CD8-positive, alpha-beta memory T cell (primary cell): ENCODE results near the gene SSR2. TPM values are rescaled to one million over a fixed set of nuclear protein-coding genes. Genes with fewer than 3 reads are reported as not detected.
"Not testable (repeated sequence)": the region's sequence is repeated elsewhere in the genome, so short reads cannot be mapped to it uniquely, and the experiment has no call there.

Experiments
- CTCF ChIA-PET: fragments of 350-600 bp; sonication (Branson Sonifier 250); formaldehyde crosslinking; loops from one replicate; lab custom pipeline; 2021; ENCODE audit warnings: antibody characterized with exemption; lab: Charles Lee
- POLR2A ChIA-PET: fragments of 350-600 bp; sonication (Branson Sonifier 250); formaldehyde crosslinking; loops from one replicate; lab custom pipeline; 2021; ENCODE audit warnings: antibody characterized with exemption; lab: Charles Lee
- DNase-seq, 5 donors: peaks; one replicate each; pipeline versions ENCODE4 v3.0.0 to v3.0.0-alpha.2; 2020 to 2022; ENCODE audit warnings: mixed read lengths in 1 of 5
- H3K27ac ChIP-seq: one replicate; pipeline ENCODE4 v1.7.0; 2013; ENCODE audit warnings: low read depth, mild to moderate bottlenecking, low read length, moderate library complexity
- H3K27me3 ChIP-seq: 2 replicates; pipeline ENCODE4 v1.7.0; 2013; ENCODE audit warnings: low read length, mild to moderate bottlenecking; ENCODE audit not compliant: insufficient read depth, poor library complexity, severe bottlenecking
- H3K36me3 ChIP-seq: 2 replicates; pipeline ENCODE4 v1.7.0; 2013; ENCODE audit warnings: mild to moderate bottlenecking, low read length, moderate library complexity; ENCODE audit not compliant: insufficient read depth
- H3K4me1 ChIP-seq: 2 replicates; pipeline ENCODE4 v1.7.0; 2013; ENCODE audit warnings: mild to moderate bottlenecking, low read length, moderate library complexity; ENCODE audit not compliant: insufficient read depth
- H3K4me3 ChIP-seq: 2 replicates; pipeline ENCODE4 v1.7.0; 2013; ENCODE audit warnings: mild to moderate bottlenecking, low read length
- H3K9me3 ChIP-seq: 2 replicates; pipeline ENCODE4 v1.7.0; 2013; ENCODE audit warnings: mild to moderate bottlenecking, low read length
- H3K27ac Mint-ChIP-seq, 8 donors: one replicate each; pipeline ENCODE4 v1.8.0; 2020 to 2021; ENCODE audit warnings: mixed read lengths in 8 of 8, mild to moderate bottlenecking in 6 of 8, inconsistent platforms in 3 of 8, moderate library complexity in 3 of 8
- H3K27me3 Mint-ChIP-seq, 2 donors: one replicate each; pipeline ENCODE4 v1.8.0; 2020 to 2021; ENCODE audit warnings: mixed read lengths in 2 of 2, mild to moderate bottlenecking in 1 of 2, moderate library complexity in 1 of 2
- H3K36me3 Mint-ChIP-seq, 3 donors: one replicate each; pipeline ENCODE4 v1.8.0; 2020 to 2021; ENCODE audit warnings: mixed read lengths in 3 of 3, inconsistent platforms in 1 of 3, mild to moderate bottlenecking in 1 of 3
- H3K4me1 Mint-ChIP-seq, 3 donors: one replicate each; pipeline ENCODE4 v1.8.0; 2020 to 2021; ENCODE audit warnings: mixed read lengths in 3 of 3, inconsistent platforms in 1 of 3, mild to moderate bottlenecking in 1 of 3
- H3K4me3 Mint-ChIP-seq, 7 donors: one replicate each; pipeline ENCODE4 v1.8.0; 2020 to 2021; ENCODE audit warnings: mixed read lengths in 7 of 7, mild to moderate bottlenecking in 6 of 7, moderate library complexity in 4 of 7, inconsistent platforms in 2 of 7
- H3K9me3 Mint-ChIP-seq, 5 donors: one replicate each; pipeline ENCODE4 v1.8.0; 2020 to 2022; ENCODE audit warnings: mixed read lengths in 5 of 5, mild to moderate bottlenecking in 3 of 5, moderate library complexity in 2 of 5, inconsistent platforms in 1 of 5
- polyA plus RNA-seq: library from polyadenylated mRNA; unstranded; fragments of 300-500 nt; fragmentation: Illumina TruSeq; gene quantifications from one replicate; pipeline ENCODE4 v1.2.3, GENCODE V29; 2021
- total RNA-seq, 2 experiments: library from RNA; stranded (reverse); gene quantifications; one replicate each; pipeline ENCODE4 v1.2.3, GENCODE V29; 2021

Gene SSR2
- total and polyA plus RNA-seq, 3 experiments from 2014 or later: 187 to 380 (median 190) TPM

DNA sequence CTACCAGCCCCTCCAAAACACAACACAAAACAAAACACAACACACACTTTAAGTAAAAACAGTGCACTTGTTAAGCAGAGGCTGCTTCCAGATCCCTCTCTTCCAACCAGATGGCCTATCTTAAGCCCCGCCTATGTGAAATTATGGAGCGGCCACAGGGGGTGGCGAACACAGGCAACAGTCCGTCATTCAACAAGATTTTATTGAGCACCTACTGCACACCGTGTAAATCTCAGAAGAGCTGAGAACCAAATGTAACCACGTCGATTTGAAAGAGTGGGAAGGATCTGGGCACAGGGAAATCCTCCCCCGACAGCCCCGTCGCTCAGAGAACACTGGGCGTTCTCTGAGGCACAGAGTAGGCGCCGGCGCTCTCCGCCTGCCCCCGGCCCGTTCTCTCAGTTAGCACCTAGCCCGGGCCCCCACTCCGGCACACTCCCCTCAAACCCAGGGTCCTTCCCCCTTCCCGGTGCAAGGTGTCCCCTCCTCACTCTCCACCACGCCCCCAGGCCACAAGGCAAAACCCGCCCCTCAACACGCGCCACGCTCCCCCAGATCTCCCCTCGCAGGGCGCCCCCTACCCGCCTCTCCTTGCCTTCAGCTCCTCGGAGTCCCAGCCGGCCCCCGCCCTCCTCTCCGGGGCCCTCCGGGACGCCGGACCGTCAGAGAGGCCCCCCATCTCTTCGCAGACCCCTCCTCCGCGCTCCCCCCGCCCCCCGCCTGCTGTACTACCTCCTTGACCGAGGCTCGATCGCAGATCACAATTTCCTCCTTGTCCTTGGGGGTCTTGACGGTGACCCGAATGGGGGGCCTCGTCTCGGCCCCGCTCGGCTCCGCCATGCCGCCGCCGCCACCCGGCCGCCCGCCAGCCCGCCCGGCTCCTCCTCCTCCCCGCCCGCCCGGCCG, 32.4 kb upstream of the SSR2 start:
- H3K27me3 Mint-ChIP-seq: no peaks in the 10 kb centered on the region
- peak overlapping the region; percentile 85 to 99 (median 94) for H3K4me3 Mint-ChIP-seq
- no peaks in the 10 kb centered on the region for H3K36me3 ChIP-seq
- peak overlapping the region; percentile 65 to 98 (median 93) for H3K27ac Mint-ChIP-seq
- peaks cover 29 to 49% (median 35%) of the 10 kb centered on the region in 3 donors for H3K4me1 Mint-ChIP-seq
- peaks cover 0 to 57% (median 4%) of the 10 kb centered on the region in 3 donors for H3K36me3 Mint-ChIP-seq
- peak overlapping the region; percentile 52 for H3K27ac ChIP-seq
- DNase-seq: peak; percentile 55 to 81 (median 69)
- no peaks in the 10 kb centered on the region for H3K9me3 ChIP-seq
- no peaks in the 10 kb centered on the region for H3K27me3 ChIP-seq
- CTCF ChIA-PET: interaction anchor here (1.3 to 1.6 kb wide), 2 partner anchors 23 to 118 kb away, joined by 3 to 4 read pairs; partner anchors contain the start of gene KHDC4
- peaks cover 16% of the 10 kb centered on the region for H3K4me1 ChIP-seq
- no peaks in the 10 kb centered on the region for H3K9me3 Mint-ChIP-seq
- POLR2A ChIA-PET: interaction anchor here (0.6 kb wide), 3 partner anchors 171 to 447 kb away, joined by 3 to 4 read pairs (median 3); no protein-coding TSS in a partner anchor
- peak overlapping the region; percentile 52 for H3K4me3 ChIP-seq

DNA sequence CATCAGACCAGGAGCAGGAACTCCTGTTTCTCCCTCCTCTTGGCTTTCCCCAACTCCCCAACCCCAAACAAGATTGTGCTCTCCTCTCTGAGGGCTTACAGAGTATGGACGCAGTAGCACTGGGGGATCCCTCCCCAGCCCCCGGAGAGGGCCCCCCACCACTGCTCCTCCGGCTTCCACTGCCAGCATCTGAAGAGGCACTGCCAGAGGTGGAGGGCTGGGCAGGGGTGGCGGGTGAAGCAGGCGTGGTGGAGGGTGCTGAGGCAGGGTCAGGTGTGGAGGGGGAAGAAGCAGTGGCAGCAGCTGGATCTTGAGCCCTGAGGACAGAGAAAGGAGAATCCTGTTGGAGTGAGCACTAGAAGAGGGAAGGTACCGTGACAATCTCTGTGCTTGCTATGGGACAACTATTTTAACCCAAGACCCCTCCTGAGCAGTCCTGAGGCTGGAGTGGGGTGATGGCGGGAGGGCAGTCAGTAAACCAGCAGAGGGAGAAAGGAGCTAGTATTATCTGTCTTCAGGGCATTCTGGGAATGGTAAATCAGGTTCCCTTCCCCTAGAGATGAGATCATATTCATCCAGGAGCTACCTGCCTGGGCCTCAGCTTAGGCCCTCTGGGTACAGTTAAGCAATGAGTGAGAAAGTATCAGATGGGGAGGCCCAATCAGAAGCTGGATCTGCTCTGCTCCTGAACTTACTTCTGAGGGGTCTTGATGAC, 30.4 kb upstream of the SSR2 start:
- Histone ChIP-seq H3K4me1 (peaks cover 16% of the 10 kb centered on the region), H3K27ac (no peak overlapping the region), H3K4me3 (no peak overlapping the region), H3K9me3 (no peaks in the 10 kb centered on the region), H3K27me3 (no peaks in the 10 kb centered on the region), H3K36me3 (no peaks in the 10 kb centered on the region)
- Mint-ChIP-seq H3K36me3 (peaks cover 0 to 48% (median 5%) of the 10 kb centered on the region in 3 donors), H3K9me3 (no peaks in the 10 kb centered on the region), H3K27me3 (no peaks in the 10 kb centered on the region), H3K27ac (peak overlapping the region in 1 of 8 donors; percentile 72), H3K4me1 (peaks cover 25 to 41% (median 30%) of the 10 kb centered on the region in 3 donors), H3K4me3 (peak overlapping the region in 3 of 7 donors; percentile 45 to 60 (median 59))
- DNase-seq: no peak
- CTCF ChIA-PET: no interaction called here
- POLR2A ChIA-PET: no interaction called here

DNA sequence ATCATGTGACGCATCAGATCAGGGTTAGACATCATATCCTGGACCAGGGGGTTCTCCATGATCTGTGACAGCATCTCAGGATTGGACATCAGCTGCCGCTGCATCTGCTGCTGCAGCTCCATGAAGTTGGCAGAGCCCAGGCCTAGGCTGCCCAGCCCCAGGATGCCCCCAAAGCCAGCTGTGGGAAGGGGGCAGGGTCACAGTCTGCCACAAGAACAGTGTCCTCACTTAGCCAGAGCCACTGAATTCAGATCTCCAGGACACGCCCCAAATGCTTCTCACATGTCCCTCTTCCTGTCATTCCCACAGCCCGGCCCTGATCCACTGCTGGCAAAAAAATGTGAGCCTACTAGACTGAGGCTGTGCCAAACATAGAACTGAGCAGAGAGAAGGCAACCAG, 29.6 kb upstream of the SSR2 start:
- Mint-ChIP-seq H3K36me3 (peaks cover 0 to 48% (median 5%) of the 10 kb centered on the region in 3 donors), H3K9me3 (no peaks in the 10 kb centered on the region), H3K27me3 (no peaks in the 10 kb centered on the region), H3K4me3 (peak overlapping the region in 1 of 7 donors; percentile 45), H3K4me1 (peaks cover 22 to 35% (median 27%) of the 10 kb centered on the region in 3 donors), H3K27ac (peak overlapping the region in 1 of 8 donors; percentile 32)
- ChIA-PET POLR2A (no interaction called here), CTCF (no interaction called here)
- no peaks in the 10 kb centered on the region for H3K27me3 ChIP-seq
- H3K9me3 ChIP-seq: no peaks in the 10 kb centered on the region
- H3K4me1 ChIP-seq: peaks cover 13% of the 10 kb centered on the region
- H3K36me3 ChIP-seq: no peaks in the 10 kb centered on the region
- DNase-seq: no peak
- no peak overlapping the region for H3K27ac ChIP-seq
- H3K4me3 ChIP-seq: no peak overlapping the region

DNA sequence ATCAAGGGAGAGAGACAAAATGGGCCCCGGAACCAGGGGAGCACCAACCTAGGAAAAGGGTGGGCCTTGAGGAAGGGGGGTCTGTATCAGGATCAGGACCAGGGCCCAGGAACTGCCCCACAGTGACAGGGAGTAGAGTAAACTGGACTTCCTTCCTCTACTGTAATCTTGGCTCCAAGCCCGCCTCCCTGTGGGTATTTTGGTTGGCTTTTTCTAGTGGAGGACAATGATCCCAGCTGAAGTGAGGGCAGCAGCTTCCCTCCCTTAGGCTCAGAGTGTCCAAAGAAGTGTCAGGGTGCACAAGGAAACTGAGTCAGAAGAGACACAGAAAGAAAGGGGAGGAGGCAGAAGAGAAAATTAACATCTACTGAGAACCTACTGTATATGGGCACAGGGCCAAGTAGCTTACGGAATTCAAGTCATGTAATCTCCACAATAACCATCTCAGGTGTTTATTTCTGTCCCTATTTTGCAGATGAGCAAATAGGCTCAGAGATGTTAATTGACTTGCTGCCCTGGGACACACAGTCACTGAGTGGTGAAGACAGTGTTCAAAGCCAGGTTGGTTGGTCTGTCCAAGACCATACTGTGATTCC, 28.0 kb upstream of the SSR2 start:
- POLR2A ChIA-PET: interaction anchor here (0.6 kb wide), 1 partner anchor 114 kb away, joined by 3 read pairs; no protein-coding TSS in a partner anchor
- Histone ChIP-seq H3K36me3 (peaks cover 12% of the 10 kb centered on the region), H3K4me1 (peaks cover 12% of the 10 kb centered on the region), H3K9me3 (no peaks in the 10 kb centered on the region), H3K4me3 (no peak overlapping the region), H3K27ac (no peak overlapping the region), H3K27me3 (no peaks in the 10 kb centered on the region)
- H3K27ac Mint-ChIP-seq: peak overlapping the region in 2 of 8 donors; percentile 17 to 38
- peaks cover 0 to 52% (median 7%) of the 10 kb centered on the region in 3 donors for H3K36me3 Mint-ChIP-seq
- H3K9me3 Mint-ChIP-seq: no peaks in the 10 kb centered on the region
- no peaks in the 10 kb centered on the region for H3K27me3 Mint-ChIP-seq
- peaks cover 26 to 30% (median 30%) of the 10 kb centered on the region in 3 donors for H3K4me1 Mint-ChIP-seq
- DNase-seq: no peak
- H3K4me3 Mint-ChIP-seq: no peak overlapping the region
- CTCF ChIA-PET: interaction anchor here (0.9 to 1.3 kb wide), 2 partner anchors 17 to 18 kb away, joined by 3 read pairs; no protein-coding TSS in a partner anchor

DNA sequence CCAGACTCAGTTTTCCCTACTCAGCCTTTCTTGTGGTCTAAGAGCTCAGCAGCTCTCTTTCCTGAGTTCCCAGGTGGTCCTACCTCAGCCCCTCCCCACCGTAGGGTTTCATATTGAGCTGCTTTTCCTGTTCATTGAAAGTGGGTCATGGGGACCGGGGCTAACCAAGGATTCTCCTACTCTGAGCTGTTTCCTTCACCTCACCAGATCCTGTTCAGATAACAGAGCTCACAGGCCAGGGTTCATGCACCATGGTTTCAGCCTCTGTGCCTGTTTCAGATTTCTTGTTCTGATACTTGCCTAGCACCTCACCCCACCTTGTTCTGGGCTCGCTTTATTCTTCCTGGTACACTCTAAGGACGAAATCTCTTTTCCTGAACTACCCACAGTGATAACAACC, 24.3 kb upstream of the SSR2 start:
- Mint-ChIP-seq H3K4me1 (peaks cover 7 to 13% (median 12%) of the 10 kb centered on the region in 3 donors), H3K36me3 (peaks cover 8 to 67% (median 18%) of the 10 kb centered on the region in 3 donors), H3K27ac (peak overlapping the region in 7 of 8 donors; percentile 7 to 95 (median 70)), H3K27me3 (no peaks in the 10 kb centered on the region), H3K4me3 (peak overlapping the region in 4 of 7 donors; percentile 1 to 30 (median 12)), H3K9me3 (no peaks in the 10 kb centered on the region)
- DNase-seq: no peak
- Histone ChIP-seq H3K27ac (no peak overlapping the region), H3K4me1 (peaks cover 5% of the 10 kb centered on the region), H3K36me3 (peaks cover 19% of the 10 kb centered on the region), H3K4me3 (no peak overlapping the region), H3K27me3 (no peaks in the 10 kb centered on the region), H3K9me3 (no peaks in the 10 kb centered on the region)
- ChIA-PET CTCF (interaction anchor here (0.6 kb wide), 1 partner anchor 38 kb away, joined by 4 read pairs; no protein-coding TSS in a partner anchor), POLR2A (no interaction called here)

DNA sequence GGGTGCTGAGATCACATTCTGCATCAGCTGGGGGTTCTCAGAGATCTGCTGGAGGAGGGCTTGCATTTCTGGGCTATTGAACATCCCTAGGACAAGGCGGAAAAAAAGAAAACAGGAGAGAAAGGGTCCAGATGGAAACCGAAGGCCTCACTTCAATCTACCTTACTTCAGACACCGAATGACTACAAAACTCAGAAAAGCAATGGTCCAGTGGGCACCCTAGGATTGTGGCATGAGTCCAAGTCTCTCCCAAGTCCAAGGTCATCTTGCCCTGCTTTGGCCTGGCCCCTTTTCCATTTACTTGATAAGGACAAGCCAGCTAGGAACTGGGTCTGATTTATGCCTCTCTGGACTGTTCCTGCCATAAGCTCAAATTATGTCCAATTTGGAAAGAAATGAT, 22.1 kb upstream of the SSR2 start:
- Mint-ChIP-seq H3K4me3 (no peak overlapping the region), H3K4me1 (peaks cover 7 to 13% (median 12%) of the 10 kb centered on the region in 3 donors), H3K27ac (peak overlapping the region in 5 of 8 donors; percentile 8 to 79 (median 61)), H3K9me3 (no peaks in the 10 kb centered on the region), H3K27me3 (no peaks in the 10 kb centered on the region), H3K36me3 (peaks cover 8 to 54% (median 15%) of the 10 kb centered on the region in 3 donors)
- no peak overlapping the region for H3K27ac ChIP-seq
- H3K27me3 ChIP-seq: no peaks in the 10 kb centered on the region
- POLR2A ChIA-PET: interaction anchor here (0.5 kb wide), 1 partner anchor 112 kb away, joined by 3 read pairs; no protein-coding TSS in a partner anchor
- H3K9me3 ChIP-seq: no peaks in the 10 kb centered on the region
- CTCF ChIA-PET: no interaction called here
- no peak overlapping the region for H3K4me3 ChIP-seq
- no peak for DNase-seq
- peaks cover 19% of the 10 kb centered on the region for H3K36me3 ChIP-seq
- peaks cover 5% of the 10 kb centered on the region for H3K4me1 ChIP-seq

DNA sequence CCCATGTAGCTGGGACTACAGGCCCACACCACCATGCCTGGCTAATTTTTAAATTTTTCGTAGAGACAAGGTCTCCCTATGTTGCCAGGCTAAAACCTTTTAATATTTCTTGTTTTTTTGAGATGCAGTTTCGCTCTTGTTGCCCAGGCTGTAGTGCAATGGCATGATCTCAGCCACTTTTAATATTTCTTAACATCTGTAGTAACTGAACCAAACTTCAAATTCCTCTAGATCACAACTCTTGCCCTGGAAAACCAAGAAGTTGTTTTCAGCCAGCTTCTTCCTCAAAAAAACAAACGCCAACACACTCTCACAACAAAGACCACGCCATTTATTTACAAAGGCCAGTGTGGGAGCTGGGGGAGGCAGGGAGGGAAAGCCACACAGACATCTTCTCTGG, 14.2 kb upstream of the SSR2 start:
- H3K4me1 ChIP-seq, H3K9me3 ChIP-seq, H3K4me3 ChIP-seq, H3K36me3 ChIP-seq, H3K27me3 Mint-ChIP-seq, DNase-seq, H3K4me3 Mint-ChIP-seq, H3K9me3 Mint-ChIP-seq, H3K27ac ChIP-seq, CTCF ChIA-PET, POLR2A ChIA-PET, H3K27me3 ChIP-seq, H3K4me1 Mint-ChIP-seq: not testable (repeated sequence)
- Mint-ChIP-seq H3K27ac (peak overlapping the region in 1 of 8 donors; percentile 29), H3K36me3 (peaks cover 0 to 28% (median 2%) of the 10 kb centered on the region in 3 donors)
